HG03097 (cell line): ENCODE data around the gene SYNE1.
"Not testable (repeated sequence)": the region's sequence is repeated elsewhere in the genome, so short reads cannot be mapped to it uniquely, and the experiment has no call there.

ENCODE experiments used
- ATAC-seq: cut with Tn5 transposase; IDR thresholded peaks from one replicate; pipeline ENCODE4 v1.9.1; 2021; ENCODE audit not compliant: unreplicated experiment, low FRiP score

Gene SYNE1

DNA sequence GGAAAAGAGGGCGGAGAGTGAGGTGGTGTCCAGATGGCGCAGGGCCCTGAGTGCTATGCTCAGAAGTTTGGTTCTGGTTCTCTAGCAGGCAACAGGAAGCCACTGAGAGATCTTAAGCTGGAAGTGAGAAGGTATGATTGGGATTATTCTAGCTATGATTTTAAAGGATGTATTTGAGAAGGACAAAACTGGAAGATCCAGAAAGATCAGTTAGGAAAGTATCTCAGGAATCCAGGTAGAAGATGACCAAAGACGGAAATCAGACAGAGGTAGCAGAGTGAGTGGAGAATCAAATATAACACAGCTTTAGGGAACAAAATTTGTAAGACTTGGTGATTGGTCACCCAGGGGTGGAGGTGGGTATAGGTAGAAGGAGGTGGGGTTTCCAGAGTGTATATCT is 5.8 kb downstream of the SYNE1 start:
- no peak for ATAC-seq

DNA sequence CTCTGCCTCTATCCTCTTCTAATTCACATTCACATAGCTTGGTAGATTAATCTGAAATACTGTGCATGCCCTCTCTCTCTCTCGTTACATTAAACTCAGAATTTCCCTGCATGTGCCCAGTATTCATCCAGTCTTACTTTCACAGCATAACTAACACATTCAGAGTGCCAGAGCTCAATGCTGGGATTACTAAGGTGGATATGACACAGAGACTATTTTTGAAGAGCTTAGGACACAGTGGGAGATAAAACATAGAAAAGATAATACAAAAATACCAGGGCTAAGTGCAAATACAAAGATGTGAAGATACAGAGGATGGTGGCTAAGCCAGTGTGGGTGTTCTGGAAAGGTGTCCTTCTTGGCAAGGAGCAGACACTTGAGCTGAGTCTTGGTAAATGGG is 6.3 kb downstream of the SYNE1 start:
- ATAC-seq, result no peak

DNA sequence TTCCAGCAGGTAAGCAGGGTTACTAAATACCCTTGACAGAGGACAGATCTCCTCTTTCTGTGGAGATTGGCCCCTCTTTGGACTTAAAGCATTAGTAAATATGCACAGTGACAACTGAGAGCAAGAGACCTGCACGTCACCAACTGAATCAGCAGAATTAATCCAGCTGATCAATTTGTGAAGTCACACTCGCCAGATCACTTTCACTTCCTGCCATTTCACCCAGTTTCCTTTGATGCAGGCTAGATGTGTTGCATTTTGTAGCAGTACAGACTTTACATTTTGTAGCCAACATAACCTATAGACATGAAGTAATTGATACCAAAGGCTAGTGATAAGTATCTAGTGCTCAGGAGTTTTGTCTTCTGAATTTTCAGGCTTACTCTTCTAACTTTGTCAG is 11.9 kb downstream of the SYNE1 start:
- ATAC-seq, result no peak

DNA sequence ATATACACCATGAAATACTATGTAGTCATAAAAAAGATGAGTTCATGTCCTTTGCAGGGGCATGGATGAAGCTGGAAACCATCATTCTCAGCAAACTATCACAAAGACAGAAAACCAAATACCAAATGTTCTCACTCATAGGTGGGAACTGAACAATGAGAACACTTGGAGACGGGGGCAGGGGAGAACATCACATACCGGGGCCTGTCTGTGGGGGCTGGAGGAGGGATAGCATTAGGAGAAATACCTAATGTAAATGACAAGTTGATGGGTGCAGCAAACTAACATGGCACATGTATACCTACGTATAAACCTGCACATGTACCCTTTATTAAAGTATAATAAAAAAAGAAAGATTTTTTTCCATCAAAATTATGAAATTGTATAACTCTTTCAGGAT is 22.4 kb downstream of the SYNE1 start:
- ATAC-seq, result not testable (repeated sequence)

DNA sequence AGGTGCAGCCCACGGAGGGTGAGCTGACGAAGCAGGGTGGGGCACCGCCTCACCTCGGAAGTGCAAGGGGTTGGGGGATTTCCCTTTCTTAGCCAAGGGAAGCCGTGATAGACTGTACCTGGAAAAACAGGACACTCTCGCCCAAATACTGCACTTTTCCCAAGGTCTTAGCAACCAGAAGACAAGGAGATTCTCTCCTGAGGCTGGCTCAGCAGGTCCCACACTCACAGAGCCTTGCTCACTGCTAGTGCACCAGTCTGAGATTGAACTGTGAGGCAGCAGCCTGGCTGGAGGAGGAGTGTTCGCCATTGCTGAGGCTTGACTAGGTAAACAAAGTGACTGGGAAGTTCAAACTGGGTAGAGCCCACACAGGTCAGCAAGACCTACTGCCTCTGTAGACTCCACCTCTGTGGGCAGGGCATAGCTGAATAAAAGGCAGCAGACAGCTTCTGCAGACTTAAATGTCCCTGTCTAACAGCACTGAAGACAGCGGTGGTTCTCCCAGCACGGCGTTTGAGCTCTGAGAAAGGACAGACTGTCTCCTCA is 28.0 kb downstream of the SYNE1 start:
- no peak for ATAC-seq

DNA sequence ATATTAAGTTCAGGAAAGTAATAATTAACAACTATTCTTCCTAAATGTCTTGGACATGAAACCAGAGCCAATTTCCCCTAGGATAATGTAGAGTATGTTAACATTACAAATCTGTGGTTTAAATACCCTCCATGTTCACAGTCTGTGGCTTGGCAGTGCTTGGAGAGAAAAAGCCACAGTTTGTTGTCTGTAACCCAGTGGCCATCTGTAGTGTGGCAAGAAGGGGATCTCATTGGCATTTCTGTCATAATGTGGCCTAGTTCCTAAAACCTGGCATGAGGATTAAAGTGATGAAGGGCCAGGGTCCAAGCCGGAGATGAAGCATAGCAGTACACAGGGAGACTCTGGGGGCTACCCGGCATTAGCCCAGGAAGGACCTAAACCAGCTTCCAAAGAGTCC is 31.2 kb downstream of the SYNE1 start:
- no peak for ATAC-seq

DNA sequence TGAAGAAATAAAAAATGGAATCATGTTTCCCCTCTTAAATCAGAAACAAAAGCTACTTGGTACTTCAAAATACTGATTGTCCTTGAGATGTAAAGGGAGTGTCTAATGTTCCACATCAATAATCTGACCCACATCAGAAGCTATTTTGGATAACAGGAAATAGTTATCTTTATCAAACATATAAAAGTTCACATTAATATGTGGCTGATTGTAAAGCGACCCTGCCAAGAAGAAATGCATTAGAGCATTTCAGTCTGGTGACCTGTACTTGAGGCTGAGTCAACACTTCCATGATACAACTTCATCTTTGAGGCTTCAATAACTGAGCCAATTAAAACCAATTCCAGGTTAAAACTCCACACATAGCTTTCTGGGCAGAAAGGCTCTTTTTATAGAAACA is 31.8 kb downstream of the SYNE1 start:
- no peak for ATAC-seq

DNA sequence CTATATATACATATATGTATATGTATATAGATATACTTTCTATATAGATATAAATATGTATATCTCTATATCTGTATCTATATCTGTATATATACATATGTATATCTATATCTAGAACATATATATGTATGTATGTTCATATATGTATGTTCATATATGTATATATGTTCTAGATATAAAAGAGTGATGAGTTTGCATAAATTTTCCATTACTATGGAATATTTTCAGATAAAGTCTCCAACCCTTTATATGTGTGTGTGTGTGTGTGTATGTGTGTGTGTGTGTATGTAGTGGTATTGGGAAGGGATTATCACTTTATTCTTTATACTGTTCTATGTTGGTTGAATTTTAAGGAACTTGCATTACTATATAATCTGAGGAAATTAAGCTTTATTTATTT is 33.3 kb downstream of the SYNE1 start:
- no peak for ATAC-seq

DNA sequence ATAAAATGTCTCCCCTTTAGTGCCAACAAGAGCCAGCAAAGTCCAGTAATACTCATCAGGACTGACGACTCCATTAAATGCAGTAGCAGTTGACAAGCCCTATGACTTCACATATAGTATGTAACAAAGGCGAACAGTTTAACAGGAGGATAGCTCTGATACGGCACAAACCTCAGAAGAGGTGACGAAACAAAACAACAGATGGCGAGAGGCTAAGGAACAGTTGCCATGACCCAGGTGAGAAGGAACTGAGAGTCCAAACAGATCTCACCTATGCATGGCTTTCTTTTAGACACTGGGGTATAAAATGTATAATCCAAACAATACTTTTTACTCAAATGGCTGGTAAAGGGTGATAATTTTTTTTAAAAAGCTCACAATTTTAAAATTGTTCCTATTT is 37.1 kb downstream of the SYNE1 start:
- no peak for ATAC-seq

DNA sequence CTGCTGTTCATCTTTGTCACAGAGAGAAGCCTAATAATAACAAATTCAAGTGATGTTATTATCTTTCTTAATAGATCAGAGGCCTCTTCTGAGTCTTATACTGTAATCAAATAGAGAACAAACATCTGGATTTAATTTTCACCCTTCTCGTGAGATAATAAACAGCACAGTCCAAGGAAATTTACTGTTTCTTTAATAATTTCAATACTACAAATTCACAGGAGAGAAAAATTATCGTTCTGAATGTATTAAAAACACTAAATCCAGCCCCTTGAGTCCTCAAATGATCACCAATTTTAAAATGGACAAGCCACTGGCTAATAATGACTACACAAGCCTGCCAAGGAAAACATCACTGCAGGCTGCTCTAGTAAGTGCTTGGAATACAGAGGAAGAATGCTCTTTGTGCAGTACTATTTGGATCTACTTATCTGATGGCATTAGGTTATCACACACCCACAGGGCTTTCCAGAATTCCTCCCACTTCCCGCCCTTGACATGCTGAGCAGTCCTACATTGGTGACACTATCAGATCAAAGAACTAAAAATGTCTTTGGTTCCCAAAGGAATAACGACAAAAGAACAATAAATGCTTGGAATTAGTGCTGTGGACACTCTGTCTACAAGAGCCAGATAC is 38.1 kb downstream of the SYNE1 start:
- ATAC-seq, result no peak

DNA sequence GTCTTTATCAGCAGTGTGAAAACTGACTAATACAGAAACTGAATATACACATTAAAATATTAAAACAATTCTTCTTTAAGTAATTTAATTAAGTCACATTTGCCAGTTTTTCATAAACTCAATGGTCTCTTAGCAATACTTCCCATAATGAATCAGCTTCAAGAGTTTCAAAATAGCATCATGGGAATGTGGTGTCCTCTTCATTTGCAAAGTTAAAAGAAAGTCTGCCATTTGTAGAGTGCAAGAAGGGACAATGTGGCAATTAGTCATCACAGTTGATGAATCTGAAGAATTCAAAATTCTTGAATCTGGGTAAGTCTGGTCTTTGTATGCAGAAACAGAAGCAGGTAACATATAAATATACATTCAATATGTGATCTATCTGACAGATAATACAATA is 38.7 kb downstream of the SYNE1 start:
- ATAC-seq, result no peak

DNA sequence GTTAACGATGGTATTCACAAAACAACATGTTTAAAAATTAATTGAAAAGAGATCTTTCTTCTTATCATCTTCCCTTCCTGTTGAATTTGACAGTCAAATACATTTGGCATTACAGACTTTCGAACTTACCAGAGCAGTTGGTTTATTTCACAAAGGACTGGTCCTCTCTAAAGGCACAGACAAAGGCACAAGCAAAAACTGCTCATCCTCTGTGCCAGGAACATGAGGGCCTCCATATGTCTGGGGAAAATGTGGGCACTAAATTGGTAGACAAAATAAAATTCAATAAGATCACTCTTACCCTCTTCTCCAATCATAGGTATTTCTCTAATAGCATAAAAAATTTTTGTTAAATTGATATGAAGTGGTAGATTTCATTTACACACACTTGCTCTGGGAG is 40.4 kb downstream of the SYNE1 start:
- no peak for ATAC-seq

DNA sequence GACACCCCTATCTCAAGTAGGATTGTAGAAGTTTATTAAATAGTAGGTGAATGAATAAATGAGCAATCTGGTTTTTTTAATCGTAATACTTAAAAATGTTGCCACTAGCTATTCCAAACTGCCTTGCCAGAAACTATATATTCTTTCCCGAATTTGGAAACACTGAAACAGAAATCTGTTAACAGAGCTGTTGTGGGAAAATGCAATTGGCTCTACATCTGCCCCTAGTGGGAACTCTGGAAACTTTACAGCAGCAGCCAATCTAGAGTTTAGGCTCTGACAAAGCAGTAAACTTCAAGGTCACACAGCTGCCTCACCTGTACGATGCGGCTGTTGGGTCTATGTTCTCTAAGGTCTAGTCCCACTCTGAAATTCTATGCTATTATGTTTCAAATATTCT is 41.7 kb downstream of the SYNE1 start:
- ATAC-seq, result no peak

DNA sequence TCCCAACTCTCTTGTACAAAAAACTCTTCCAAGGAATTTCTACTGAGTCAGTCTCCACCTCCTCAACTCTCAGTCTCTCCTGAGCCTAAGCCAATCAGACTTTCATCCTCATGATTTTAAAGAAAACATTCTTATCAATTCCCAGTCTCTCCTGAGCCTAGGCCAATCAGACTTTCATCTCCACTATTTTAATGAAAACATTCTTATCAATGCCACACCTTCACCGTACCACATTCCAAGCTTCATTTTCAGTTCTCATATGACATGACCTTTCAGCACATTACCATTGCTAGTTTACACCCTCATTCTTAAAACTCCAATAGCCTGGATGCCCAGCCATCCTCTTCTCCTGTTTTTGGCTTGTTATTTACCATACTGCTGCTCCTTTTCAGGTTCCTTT is 42.5 kb downstream of the SYNE1 start:
- no peak for ATAC-seq

DNA sequence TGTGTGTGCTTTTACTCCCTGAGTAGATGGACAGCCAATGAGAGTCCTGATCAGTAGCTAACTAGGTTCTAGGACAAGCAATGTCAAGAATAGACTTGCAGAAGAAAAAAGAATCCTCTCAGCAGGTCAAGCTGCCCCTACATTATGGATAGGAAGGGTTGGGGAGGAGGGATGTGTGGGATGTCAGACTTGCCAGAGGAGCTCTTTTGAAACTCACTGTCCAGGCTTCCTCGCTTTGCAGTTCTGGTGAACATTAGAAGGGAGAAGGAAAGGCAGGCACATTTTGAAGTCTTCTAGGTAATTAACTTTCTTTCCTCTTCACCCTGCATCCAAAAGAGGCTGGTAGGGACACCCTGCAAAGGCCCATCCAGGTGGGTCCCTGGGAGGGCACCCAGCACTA is 48.7 kb downstream of the SYNE1 start:
- ATAC-seq, result no peak

DNA sequence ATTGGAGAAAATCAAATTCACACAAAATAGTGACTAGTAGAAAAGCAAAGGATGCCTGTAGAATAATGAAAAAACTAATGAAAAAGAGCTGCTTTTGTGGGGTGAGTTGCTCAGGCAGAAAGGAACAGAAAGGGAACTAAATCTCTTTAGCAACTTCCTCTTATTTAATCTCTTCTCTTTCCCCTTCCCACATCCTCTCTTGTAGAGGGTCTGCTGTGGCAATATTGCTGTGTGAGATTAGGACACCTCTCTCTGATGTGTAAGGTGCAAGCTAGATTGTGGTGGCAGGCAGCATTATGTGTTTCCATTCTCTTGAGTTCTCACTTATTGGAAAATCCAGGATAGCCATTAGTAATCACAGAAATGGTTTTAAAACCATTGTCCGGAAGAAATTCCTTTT is 49.7 kb downstream of the SYNE1 start:
- ATAC-seq, result no peak

DNA sequence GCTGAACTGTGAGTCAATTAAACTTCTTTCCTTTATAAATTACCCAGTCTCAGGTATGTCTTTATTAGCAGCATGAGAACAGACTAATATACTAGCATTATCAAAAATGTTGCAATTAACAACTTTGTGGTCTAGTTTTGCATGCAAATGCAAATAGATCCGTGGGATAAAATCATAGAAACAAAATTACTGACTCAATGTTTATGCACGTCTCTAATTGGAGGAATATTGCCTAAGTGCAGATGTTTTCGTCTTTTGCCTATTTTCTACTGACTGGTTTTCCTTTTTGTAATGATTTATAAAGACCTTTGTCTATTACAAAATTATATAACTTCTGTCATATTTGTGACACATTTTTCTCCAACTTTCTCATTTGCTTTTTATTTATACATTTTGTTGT is 51.9 kb downstream of the SYNE1 start:
- no peak for ATAC-seq

DNA sequence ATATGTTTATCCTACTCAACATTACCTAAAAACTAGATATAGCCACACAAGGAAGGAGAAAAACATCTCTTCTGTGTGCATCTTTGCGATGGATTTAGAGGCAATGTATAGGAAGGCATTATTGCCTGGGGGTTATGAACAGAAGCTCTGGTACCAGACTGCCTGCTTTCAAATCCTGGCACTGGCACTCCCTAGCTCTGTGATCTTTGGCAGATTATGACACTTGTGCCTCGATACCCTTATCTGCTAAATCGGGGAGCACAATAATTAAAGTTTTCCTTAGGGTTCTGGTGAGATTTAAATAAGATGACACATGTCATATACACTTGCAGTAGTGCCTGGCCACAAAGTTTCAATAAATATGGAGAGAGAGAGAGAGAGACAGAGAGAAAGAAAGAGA is 53.3 kb downstream of the SYNE1 start:
- no peak for ATAC-seq

DNA sequence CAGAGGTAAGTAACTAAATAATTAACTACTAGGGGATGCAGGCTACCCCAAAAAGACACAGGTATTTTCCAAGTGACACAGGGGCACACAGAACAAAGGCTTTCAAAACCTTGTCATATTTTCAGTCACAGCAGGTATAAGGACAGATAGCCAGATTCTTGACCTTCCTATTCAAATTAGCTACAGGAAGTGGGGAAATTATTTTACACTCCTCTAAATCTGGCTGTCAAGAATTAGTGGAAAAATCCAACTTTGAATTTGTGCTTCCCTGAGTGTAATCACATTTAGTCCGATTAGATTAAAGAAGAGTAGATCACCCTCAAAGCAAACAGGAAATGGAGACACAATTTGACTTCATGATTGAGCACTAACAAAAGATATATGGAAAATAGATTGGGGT is 60.6 kb downstream of the SYNE1 start:
- no peak for ATAC-seq

DNA sequence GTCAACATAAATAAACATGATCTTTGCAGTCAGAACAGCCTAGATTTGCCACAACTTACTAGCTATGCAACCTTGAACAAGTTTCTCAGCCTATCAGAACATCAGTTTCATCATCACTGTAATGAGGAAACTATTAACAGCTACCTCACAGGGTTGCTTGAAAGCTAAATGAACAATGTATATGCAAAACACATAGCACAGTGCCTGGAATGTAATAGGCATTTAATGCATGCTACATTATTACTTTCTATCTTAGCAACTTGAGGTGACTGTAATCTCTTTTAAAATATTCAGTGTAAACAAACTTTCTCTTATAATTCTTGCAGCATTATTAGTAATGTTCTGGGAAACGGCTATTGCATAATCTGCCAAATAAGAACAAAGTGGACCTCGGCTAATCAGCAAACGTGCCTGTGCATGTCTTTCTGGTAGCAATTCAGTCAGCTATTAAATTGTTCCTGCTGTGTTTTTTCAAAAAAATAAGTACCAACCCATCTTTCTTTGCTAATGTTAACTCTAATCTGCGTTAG is 61.5 kb downstream of the SYNE1 start:
- ATAC-seq, result no peak

DNA sequence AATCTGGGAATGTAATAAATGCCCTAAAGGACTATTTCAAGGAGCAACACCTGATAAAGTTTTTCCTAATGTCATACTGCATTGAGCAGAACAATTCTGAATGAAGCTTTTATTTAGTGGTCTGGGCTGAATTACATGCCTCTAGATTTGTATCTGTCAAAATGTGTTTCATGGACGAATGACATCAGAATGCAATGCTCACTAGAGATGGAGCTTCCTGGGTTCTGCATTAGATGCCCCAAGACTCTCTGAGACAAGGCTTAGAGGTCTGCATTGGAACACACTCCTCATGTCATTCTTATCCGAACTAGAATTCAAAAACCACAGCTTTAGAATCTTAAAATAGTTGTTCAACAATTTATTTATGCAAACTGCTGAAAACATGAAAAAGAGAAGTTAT is 62.0 kb downstream of the SYNE1 start:
- ATAC-seq, result no peak

DNA sequence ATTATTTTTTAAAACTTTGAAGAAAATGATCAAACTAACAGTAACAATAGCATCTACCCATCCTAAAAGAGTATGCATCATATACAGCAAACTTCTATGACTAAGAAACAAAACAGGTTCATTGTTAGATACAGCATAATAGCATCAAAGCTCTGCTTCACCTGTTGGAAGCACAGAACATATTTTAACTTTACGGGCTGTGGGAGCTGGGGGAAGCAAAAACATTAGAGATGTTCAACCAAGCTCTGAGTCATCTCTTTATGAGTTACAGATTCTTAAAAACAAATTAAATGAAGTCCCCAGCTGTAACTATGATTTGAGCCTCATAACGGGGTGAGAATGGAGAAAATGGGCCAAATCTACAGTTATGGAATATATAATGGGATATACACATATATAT is 63.4 kb downstream of the SYNE1 start:
- ATAC-seq, result no peak
